Gastrocnemius medialis (tissue), 4 donors: ENCODE results near the gene LARGE1.

ENCODE experiments used
- CTCF ChIP-seq, 5 experiments: fragments of 450-650 bp in 3 of 5; fragments of 200-600 bp in 2 of 5; sonication (generic) in 2 of 5; IDR thresholded peaks in 4 of 5; conservative IDR thresholded peaks in 1 of 5; 1 replicate in 4 of 5; 2 replicates in 1 of 5; pipeline ENCODE4 v1.5.1; 2016 to 2019; ENCODE audit warnings: antibody characterized with exemption in 5 of 5, mild to moderate bottlenecking in 3 of 5, moderate library complexity in 3 of 5
- POLR2A ChIP-seq, 2 donors: fragments of 450-650 bp; IDR thresholded peaks; one replicate each; pipeline ENCODE4 v1.6.1; 2017; ENCODE audit warnings: antibody characterized with exemption in 2 of 2, mild to moderate bottlenecking in 2 of 2, moderate library complexity in 2 of 2

DNA sequence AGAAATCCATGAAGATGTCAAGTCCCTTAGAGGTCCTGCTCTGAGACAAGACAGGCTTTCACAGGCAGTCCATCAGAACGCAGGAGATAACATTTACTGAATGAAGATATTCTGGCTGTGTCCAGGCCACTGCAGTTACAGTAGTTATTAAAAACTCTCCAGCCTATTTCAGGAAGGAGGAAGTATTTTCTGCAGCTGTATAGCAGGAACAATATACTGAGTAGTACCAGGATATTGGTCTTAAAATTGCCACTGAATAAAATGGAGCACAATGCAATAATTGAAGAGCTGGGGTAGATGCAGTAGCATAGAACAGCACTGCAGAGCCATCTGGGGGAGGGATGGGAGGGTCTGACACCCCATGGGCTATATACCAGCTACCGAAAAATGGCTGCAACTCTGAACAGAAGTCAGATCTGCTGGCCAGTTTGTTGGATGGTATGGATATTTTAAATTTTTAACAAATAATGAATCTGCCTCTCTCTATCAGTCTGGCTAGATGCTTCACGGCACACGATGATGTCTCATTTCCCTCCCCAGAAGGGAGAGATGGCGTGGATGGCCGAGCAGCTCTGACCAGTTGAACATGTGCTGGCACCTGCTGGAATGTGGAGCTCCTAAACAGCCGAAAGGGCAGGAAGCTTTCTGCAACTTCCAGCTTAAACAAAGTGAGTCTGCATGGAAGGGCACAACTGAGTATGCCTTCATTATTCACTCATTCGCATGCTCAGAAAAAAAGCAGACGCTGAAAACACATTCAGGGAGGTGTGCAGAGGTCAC is 520.0 kb downstream of the LARGE1 start:
- TF ChIP-seq CTCF (IDR thresholded peaks at IDR 0.05 in 4 of 5, conservative IDR thresholded peaks at IDR 0.05 in 1 of 5) (no peak), POLR2A (IDR thresholded peaks at IDR 0.05) (no peak)
